ENCODE data around the gene CGA.
"Not testable (repeated sequence)": the region's sequence is repeated elsewhere in the genome, so short reads cannot be mapped to it uniquely, and the experiment has no call there.

Gene CGA

GRCh38 chr6:87095087-87095509, at the start of gene CGA:
Gene CGA (minus strand): TSS chr6:87095106. CDS start chr6:87088200, 6,906 bp downstream.
- H3K36me3 ChIP-seq (ENCODE audit: insufficient read depth, low read depth, low read length), result no peaks in the 10 kb centered on the region
- no peak within 1 kb of the TSS for H3K27ac ChIP-seq (ENCODE audit: low read length)
- no peaks in the 10 kb centered on the region for H3K9me3 ChIP-seq (ENCODE audit: insufficient read depth, low read depth, low read length)
- H3K27me3 ChIP-seq (ENCODE audit: insufficient read depth, low read length), result no peaks in the 10 kb centered on the region
- no peak within 1 kb of the TSS for H3K4me3 ChIP-seq (ENCODE audit: low read length)
- no peak within 1 kb of the TSS for H3K9ac ChIP-seq (ENCODE audit: low read depth, low read length)
- H3K4me1 ChIP-seq (ENCODE audit: insufficient read depth, low read length), result no peaks in the 10 kb centered on the region

GRCh38 chr6:87139927-87140326, 45.0 kb upstream of the CGA start:
- H3K4me1 ChIP-seq (ENCODE audit: insufficient read depth, low read length); H3K27me3 ChIP-seq (ENCODE audit: insufficient read depth, low read length); H3K4me3 ChIP-seq (ENCODE audit: low read length); H3K9ac ChIP-seq (ENCODE audit: low read depth, low read length); H3K36me3 ChIP-seq (ENCODE audit: insufficient read depth, low read depth, low read length); H3K27ac ChIP-seq (ENCODE audit: low read length): not testable (repeated sequence)
- peaks cover 13% of the 10 kb centered on the region for H3K9me3 ChIP-seq (ENCODE audit: insufficient read depth, low read depth, low read length)

- peaks cover 13% of the 10 kb centered on the region for H3K9me3 ChIP-seq (ENCODE audit: insufficient read depth, low read depth, low read length)
- no peak overlapping the region for H3K4me3 ChIP-seq (ENCODE audit: low read length)
- no peaks in the 10 kb centered on the region for H3K4me1 ChIP-seq (ENCODE audit: insufficient read depth, low read length)
- H3K27ac ChIP-seq (ENCODE audit: low read length), result no peak overlapping the region
- no peaks in the 10 kb centered on the region for H3K27me3 ChIP-seq (ENCODE audit: insufficient read depth, low read length)
- H3K36me3 ChIP-seq (ENCODE audit: insufficient read depth, low read depth, low read length), result no peaks in the 10 kb centered on the region
- no peak overlapping the region for H3K9ac ChIP-seq (ENCODE audit: low read depth, low read length)
These were observed 44.3 kb upstream of the CGA start for GRCh38 chr6:87139236-87139635.

- no peak overlapping the region for H3K27ac ChIP-seq (ENCODE audit: low read length)
- H3K9me3 ChIP-seq (ENCODE audit: insufficient read depth, low read depth, low read length), result peaks cover 13% of the 10 kb centered on the region
- H3K4me3 ChIP-seq (ENCODE audit: low read length), result no peak overlapping the region
- no peaks in the 10 kb centered on the region for H3K36me3 ChIP-seq (ENCODE audit: insufficient read depth, low read depth, low read length)
- H3K27me3 ChIP-seq (ENCODE audit: insufficient read depth, low read length), result no peaks in the 10 kb centered on the region
- H3K9ac ChIP-seq (ENCODE audit: low read depth, low read length), result no peak overlapping the region
- H3K4me1 ChIP-seq (ENCODE audit: insufficient read depth, low read length), result no peaks in the 10 kb centered on the region
These were observed 42.1 kb upstream of the CGA start for GRCh38 chr6:87136963-87137362.

- H3K9me3 ChIP-seq (ENCODE audit: insufficient read depth, low read depth, low read length), result no peaks in the 10 kb centered on the region
- no peak overlapping the region for H3K4me3 ChIP-seq (ENCODE audit: low read length)
- no peaks in the 10 kb centered on the region for H3K27me3 ChIP-seq (ENCODE audit: insufficient read depth, low read length)
- no peak overlapping the region for H3K9ac ChIP-seq (ENCODE audit: low read depth, low read length)
- no peak overlapping the region for H3K27ac ChIP-seq (ENCODE audit: low read length)
- H3K36me3 ChIP-seq (ENCODE audit: insufficient read depth, low read depth, low read length), result no peaks in the 10 kb centered on the region
- no peaks in the 10 kb centered on the region for H3K4me1 ChIP-seq (ENCODE audit: insufficient read depth, low read length)
These were observed 32.8 kb upstream of the CGA start for GRCh38 chr6:87127737-87128136.

GRCh38 chr6:87126501-87126900, 31.6 kb upstream of the CGA start:
- Histone ChIP-seq H3K9ac (ENCODE audit: low read depth, low read length) (no peak overlapping the region), H3K27ac (ENCODE audit: low read length) (no peak overlapping the region)

GRCh38 chr6:87124074-87124473, 29.2 kb upstream of the CGA start:
- Histone ChIP-seq H3K27ac (ENCODE audit: low read length) (no peak overlapping the region), H3K9me3 (ENCODE audit: insufficient read depth, low read depth, low read length) (no peaks in the 10 kb centered on the region), H3K4me3 (ENCODE audit: low read length) (no peak overlapping the region), H3K9ac (ENCODE audit: low read depth, low read length) (no peak overlapping the region), H3K27me3 (ENCODE audit: insufficient read depth, low read length) (no peaks in the 10 kb centered on the region), H3K4me1 (ENCODE audit: insufficient read depth, low read length) (no peaks in the 10 kb centered on the region), H3K36me3 (ENCODE audit: insufficient read depth, low read depth, low read length) (no peaks in the 10 kb centered on the region)

More at GRCh38 chr6:87126501-87126900, 31.6 kb upstream of the CGA start:
- no peaks in the 10 kb centered on the region for H3K36me3 ChIP-seq (ENCODE audit: insufficient read depth, low read depth, low read length)
- H3K9me3 ChIP-seq (ENCODE audit: insufficient read depth, low read depth, low read length), result no peaks in the 10 kb centered on the region
- H3K4me1 ChIP-seq (ENCODE audit: insufficient read depth, low read length), result no peaks in the 10 kb centered on the region
- H3K27me3 ChIP-seq (ENCODE audit: insufficient read depth, low read length), result no peaks in the 10 kb centered on the region
- no peak overlapping the region for H3K4me3 ChIP-seq (ENCODE audit: low read length)

GRCh38 chr6:87122477-87122876, 27.6 kb upstream of the CGA start:
- Histone ChIP-seq H3K9ac (ENCODE audit: low read depth, low read length) (no peak overlapping the region), H3K27me3 (ENCODE audit: insufficient read depth, low read length) (no peaks in the 10 kb centered on the region), H3K4me3 (ENCODE audit: low read length) (no peak overlapping the region)

GRCh38 chr6:87118054-87118453, 23.1 kb upstream of the CGA start:
- Histone ChIP-seq H3K9me3 (ENCODE audit: insufficient read depth, low read depth, low read length) (no peaks in the 10 kb centered on the region), H3K4me3 (ENCODE audit: low read length) (no peak overlapping the region), H3K36me3 (ENCODE audit: insufficient read depth, low read depth, low read length) (no peaks in the 10 kb centered on the region), H3K4me1 (ENCODE audit: insufficient read depth, low read length) (peaks cover 11% of the 10 kb centered on the region), H3K27ac (ENCODE audit: low read length) (no peak overlapping the region), H3K9ac (ENCODE audit: low read depth, low read length) (no peak overlapping the region), H3K27me3 (ENCODE audit: insufficient read depth, low read length) (no peaks in the 10 kb centered on the region)

More at GRCh38 chr6:87122477-87122876, 27.6 kb upstream of the CGA start:
- no peaks in the 10 kb centered on the region for H3K36me3 ChIP-seq (ENCODE audit: insufficient read depth, low read depth, low read length)
- no peak overlapping the region for H3K27ac ChIP-seq (ENCODE audit: low read length)
- H3K9me3 ChIP-seq (ENCODE audit: insufficient read depth, low read depth, low read length), result no peaks in the 10 kb centered on the region
- no peaks in the 10 kb centered on the region for H3K4me1 ChIP-seq (ENCODE audit: insufficient read depth, low read length)

- Histone ChIP-seq H3K27ac (ENCODE audit: low read length) (no peak overlapping the region), H3K36me3 (ENCODE audit: insufficient read depth, low read depth, low read length) (no peaks in the 10 kb centered on the region), H3K9me3 (ENCODE audit: insufficient read depth, low read depth, low read length) (no peaks in the 10 kb centered on the region), H3K9ac (ENCODE audit: low read depth, low read length) (no peak overlapping the region), H3K4me3 (ENCODE audit: low read length) (no peak overlapping the region), H3K27me3 (ENCODE audit: insufficient read depth, low read length) (no peaks in the 10 kb centered on the region), H3K4me1 (ENCODE audit: insufficient read depth, low read length) (peaks cover 11% of the 10 kb centered on the region)
These were observed 22.0 kb upstream of the CGA start for GRCh38 chr6:87116922-87117321.

- no peaks in the 10 kb centered on the region for H3K36me3 ChIP-seq (ENCODE audit: insufficient read depth, low read depth, low read length)
- no peak overlapping the region; the same call in 1 of the 2 replicates for H3K4me3 ChIP-seq (ENCODE audit: low read length)
- peaks cover 11% of the 10 kb centered on the region for H3K4me1 ChIP-seq (ENCODE audit: insufficient read depth, low read length)
- H3K9ac ChIP-seq (ENCODE audit: low read depth, low read length), result no peak overlapping the region
- H3K9me3 ChIP-seq (ENCODE audit: insufficient read depth, low read depth, low read length), result no peaks in the 10 kb centered on the region
- no peaks in the 10 kb centered on the region for H3K27me3 ChIP-seq (ENCODE audit: insufficient read depth, low read length)
- no peak overlapping the region for H3K27ac ChIP-seq (ENCODE audit: low read length)
These were observed 20.7 kb upstream of the CGA start for GRCh38 chr6:87115402-87116135.

GRCh38 chr6:87110636-87111035, 15.7 kb upstream of the CGA start:
- H3K4me3 ChIP-seq (ENCODE audit: low read length), result no peak overlapping the region
- H3K4me1 ChIP-seq (ENCODE audit: insufficient read depth, low read length), result peaks cover 9% of the 10 kb centered on the region
- no peak overlapping the region for H3K9ac ChIP-seq (ENCODE audit: low read depth, low read length)
- H3K27me3 ChIP-seq (ENCODE audit: insufficient read depth, low read length), result no peaks in the 10 kb centered on the region
- no peaks in the 10 kb centered on the region for H3K36me3 ChIP-seq (ENCODE audit: insufficient read depth, low read depth, low read length)
- H3K9me3 ChIP-seq (ENCODE audit: insufficient read depth, low read depth, low read length), result no peaks in the 10 kb centered on the region
- H3K27ac ChIP-seq (ENCODE audit: low read length), result no peak overlapping the region
